H1 (cell line): ENCODE data around the gene SHISA7. TPM values are rescaled to one million over a fixed set of nuclear protein-coding genes. Genes with fewer than 3 reads are reported as not detected.
A peak's percentile ranks its signal among the peaks of the same experiment; 100 is the strongest.

ENCODE experiments used
- CTCF ChIA-PET: fragments of 300-600 bp; sonication (Branson Sonifier 250); formaldehyde crosslinking; loops from one replicate; lab custom pipeline; 2021; ENCODE audit not compliant: partially characterized antibody; lab: Charles Lee
- POLR2A ChIA-PET: fragments of 300-600 bp; sonication (Branson Sonifier 250); formaldehyde crosslinking; loops from one replicate; lab custom pipeline; 2021; ENCODE audit warnings: inconsistent platforms; ENCODE audit not compliant: partially characterized antibody; lab: Charles Lee
- DNase-seq, 2 experiments: peaks; one replicate each; pipeline versions ENCODE4 v3.0.0 to v3.0.0-alpha.2; 2010 to 2022; ENCODE audit warnings: low spot score in 2 of 2, low read depth in 1 of 2, mixed read lengths in 1 of 2
- FAIRE-seq: peaks from 2 replicates; lab custom pipeline; 2011; peaks lifted over from hg19 to GRCh38; lab: Jason Lieb, UNC
- H2AFZ ChIP-seq: 2 replicates; pipeline ENCODE4 v1.8.1; 2012; ENCODE audit warnings: low read length, inconsistent platforms
- H2AK5ac ChIP-seq: 2 replicates; pipeline ENCODE4 v1.6.1; 2013; ENCODE audit warnings: low read depth, low read length
- H2BK120ac ChIP-seq: replicated peaks from 2 replicates; pipeline ENCODE3; 2013; ENCODE audit warnings: low read depth, low read length, inconsistent platforms
- H2BK12ac ChIP-seq: 2 replicates; pipeline ENCODE4 v1.6.1; 2013; ENCODE audit warnings: low read depth, low read length
- H2BK15ac ChIP-seq: 2 replicates; pipeline ENCODE4 v1.6.1; 2013; ENCODE audit warnings: low read length
- H2BK20ac ChIP-seq: 2 replicates; pipeline ENCODE4 v1.6.1; 2013; ENCODE audit warnings: low read length
- H2BK5ac ChIP-seq: 2 replicates; pipeline ENCODE4 v1.6.1; 2013; ENCODE audit warnings: low read depth, low read length
- H3K14ac ChIP-seq: 2 replicates; pipeline ENCODE4 v1.6.1; 2013; ENCODE audit warnings: inconsistent platforms; ENCODE audit not compliant: insufficient read length
- H3K18ac ChIP-seq: 2 replicates; pipeline ENCODE4 v1.6.1; 2013; ENCODE audit warnings: low read length; ENCODE audit errors: extremely low read depth
- H3K23ac ChIP-seq: 2 replicates; pipeline ENCODE4 v1.6.1; 2013; ENCODE audit warnings: inconsistent platforms; ENCODE audit not compliant: insufficient read length
- H3K23me2 ChIP-seq: 2 replicates; pipeline ENCODE4 v1.6.1; 2013; ENCODE audit warnings: low read depth, low read length
- H3K27ac ChIP-seq: 2 replicates; pipeline ENCODE4 v1.6.1; 2011; ENCODE audit warnings: low read depth, low read length, inconsistent platforms
- H3K27me3 ChIP-seq, 4 experiments: replicated peaks in 1 of 4; 1 replicate in 1 of 4; 2 replicates in 3 of 4; pipeline versions ENCODE4 v1.6.1 to v1.8.1; 2011 to 2013; ENCODE audit warnings: low read length in 3 of 4, mild to moderate bottlenecking in 3 of 4, inconsistent platforms in 2 of 4, mixed read lengths in 2 of 4, moderate library complexity in 1 of 4; ENCODE audit not compliant: control insufficient read depth in 3 of 4, insufficient read depth in 3 of 4; ENCODE audit errors: extremely low read depth in 1 of 4
- H3K36me3 ChIP-seq, 4 experiments: 2 replicates each; pipeline versions ENCODE4 v1.6.1 to v1.8.1; 2011 to 2013; ENCODE audit warnings: mild to moderate bottlenecking in 4 of 4, low read length in 3 of 4, moderate library complexity in 2 of 4, control low read depth in 1 of 4, inconsistent platforms in 1 of 4; ENCODE audit not compliant: insufficient read depth in 4 of 4, control insufficient read depth in 2 of 4
- H3K4ac ChIP-seq: replicated peaks from 2 replicates; pipeline ENCODE3; 2013; ENCODE audit warnings: low read length, low read depth, mixed read lengths, inconsistent platforms; ENCODE audit not compliant: insufficient read length
- H3K4me1 ChIP-seq, 4 experiments: replicated peaks in 1 of 4; 1 replicate in 1 of 4; 2 replicates in 3 of 4; pipeline versions ENCODE4 v1.6.1 to v1.8.1; 2011 to 2013; ENCODE audit warnings: low read length in 3 of 4, inconsistent platforms in 2 of 4, mixed read lengths in 1 of 4; ENCODE audit not compliant: insufficient read depth in 4 of 4, control insufficient read depth in 3 of 4
- H3K4me2 ChIP-seq, 2 experiments: 2 replicates each; pipeline versions ENCODE4 v1.6.1 to v1.8.1; 2011 to 2013; ENCODE audit warnings: low read depth in 2 of 2, low read length in 2 of 2, control low read depth in 1 of 2, inconsistent platforms in 1 of 2, mild to moderate bottlenecking in 1 of 2; ENCODE audit not compliant: insufficient read depth in 1 of 2
- H3K4me3 ChIP-seq, 4 experiments: fragments of 200-600, 300-600 bp in 1 of 4; sonication (generic), shearing (Covaris generic), sonication (Bioruptor Twin) in 1 of 4; 2 replicates each; pipeline versions ENCODE4 v1.5.1 to v1.8.1; 2011 to 2016; ENCODE audit warnings: low read length in 4 of 4, low read depth in 3 of 4, control low read depth in 2 of 4, inconsistent platforms in 2 of 4, mild to moderate bottlenecking in 2 of 4, mixed read lengths in 1 of 4, moderate library complexity in 1 of 4; ENCODE audit not compliant: insufficient read depth in 2 of 4; ENCODE audit errors: extremely low read depth in 1 of 4
- H3K56ac ChIP-seq: replicated peaks from 2 replicates; pipeline ENCODE3; 2013; ENCODE audit warnings: low read depth, mild to moderate bottlenecking, mixed read lengths, low read length, inconsistent platforms; ENCODE audit not compliant: insufficient read length
- H3K79me1 ChIP-seq: 2 replicates; pipeline ENCODE4 v1.6.1; 2013; ENCODE audit warnings: low read depth, low read length, control low read depth
- H3K79me2 ChIP-seq, 2 experiments: 2 replicates each; pipeline versions ENCODE4 v1.6.1 to v1.8.1; 2012 to 2013; ENCODE audit warnings: low read length in 2 of 2, mild to moderate bottlenecking in 2 of 2, inconsistent platforms in 1 of 2; ENCODE audit not compliant: insufficient read depth in 2 of 2, control insufficient read depth in 1 of 2
- H3K9ac ChIP-seq, 4 experiments: replicated peaks in 1 of 4; 1 replicate in 1 of 4; 2 replicates in 3 of 4; pipeline versions ENCODE4 v1.6.1 to v1.8.1; 2011 to 2013; ENCODE audit warnings: low read depth in 3 of 4, low read length in 3 of 4, control low read depth in 2 of 4, mild to moderate bottlenecking in 2 of 4, moderate library complexity in 2 of 4, inconsistent platforms in 1 of 4; ENCODE audit errors: extremely low read depth in 1 of 4
- H3K9me3 ChIP-seq, 2 experiments: 2 replicates each; pipeline versions ENCODE4 v1.6.1 to v1.8.1; 2012 to 2013; ENCODE audit warnings: mild to moderate bottlenecking in 2 of 2, moderate library complexity in 2 of 2, control low read depth in 1 of 2, inconsistent platforms in 1 of 2, low read depth in 1 of 2, low read length in 1 of 2, mixed read lengths in 1 of 2; ENCODE audit not compliant: insufficient read depth in 2 of 2
- H4K20me1 ChIP-seq, 2 experiments: replicated peaks in 1 of 2; 2 replicates each; pipeline versions ENCODE3 to v1.8.1; 2011 to 2013; ENCODE audit warnings: inconsistent platforms in 2 of 2, low read length in 2 of 2, mild to moderate bottlenecking in 1 of 2; ENCODE audit not compliant: insufficient read depth in 2 of 2, control insufficient read depth in 1 of 2
- H4K5ac ChIP-seq: 2 replicates; pipeline ENCODE4 v1.6.1; 2013; ENCODE audit warnings: low read length, low read depth, mixed read lengths, inconsistent platforms; ENCODE audit not compliant: insufficient read length
- H4K8ac ChIP-seq: 2 replicates; pipeline ENCODE4 v1.8.0; 2013; ENCODE audit warnings: mild to moderate bottlenecking, moderate library complexity, low read length, inconsistent platforms; ENCODE audit not compliant: insufficient read depth; ENCODE audit errors: extremely low read depth
- H4K91ac ChIP-seq: replicated peaks from 2 replicates; pipeline ENCODE3; 2013; ENCODE audit warnings: low read length, mixed read lengths, inconsistent platforms; ENCODE audit not compliant: insufficient read length
- BACH1 ChIP-seq: IDR thresholded peaks from 2 replicates; pipeline ENCODE4 v1.6.1; 2012; ENCODE audit warnings: low read length, improper control_type of control experiment
- GTF2F1 ChIP-seq: IDR thresholded peaks from 2 replicates; pipeline ENCODE4 v1.6.1; 2012; ENCODE audit warnings: low read depth, low read length, improper control_type of control experiment, borderline replicate concordance
- JUND ChIP-seq: IDR thresholded peaks from 2 replicates; pipeline ENCODE4 v1.6.1; 2011; ENCODE audit warnings: mild to moderate bottlenecking, improper control_type of control experiment, low read length
- KDM1A ChIP-seq: fragments of 200-600, 300-600 bp; sonication (generic); IDR thresholded peaks from 2 replicates; pipeline ENCODE4 v1.7.1; 2016; ENCODE audit warnings: mild to moderate bottlenecking, low read length, borderline replicate concordance
- MAFK ChIP-seq: IDR thresholded peaks from 2 replicates; pipeline ENCODE4 v1.6.1; 2012; ENCODE audit warnings: low read depth, mild to moderate bottlenecking, improper control_type of control experiment, low read length
- PHF8 ChIP-seq: fragments of 200-600 bp; sonication (generic); conservative IDR thresholded peaks from 2 replicates; pipeline ENCODE4 v1.7.1; 2012; ENCODE audit warnings: low read depth, mild to moderate bottlenecking, inconsistent platforms, low read length, moderate library complexity
- POLR2A ChIP-seq, 2 experiments: IDR thresholded peaks; 1 replicate in 1 of 2; 2 replicates in 1 of 2; pipeline ENCODE4 v1.6.1; 2011; ENCODE audit warnings: low read depth in 2 of 2, low read length in 2 of 2, mild to moderate bottlenecking in 2 of 2; ENCODE audit errors: control extremely low read depth in 1 of 2
- SP4 ChIP-seq: IDR thresholded peaks from 2 replicates; pipeline ENCODE4 v1.6.1; 2012; ENCODE audit warnings: low read length, inconsistent platforms
- SRF ChIP-seq: IDR thresholded peaks from 2 replicates; pipeline ENCODE4 v1.6.1; 2011; ENCODE audit warnings: mild to moderate bottlenecking, low read depth, low read length, moderate library complexity
- TAF1 ChIP-seq: IDR thresholded peaks from 2 replicates; pipeline ENCODE4 v1.6.1; 2011; ENCODE audit warnings: mild to moderate bottlenecking, low read depth, low read length
- TCF12 ChIP-seq: IDR thresholded peaks from 2 replicates; pipeline ENCODE4 v1.6.1; 2011; ENCODE audit warnings: low read depth, mild to moderate bottlenecking, low read length
- YY1 ChIP-seq: IDR thresholded peaks from 2 replicates; pipeline ENCODE4 v1.6.1; 2011; ENCODE audit warnings: low read depth, mild to moderate bottlenecking, low read length
- WGBS, 2 experiments: shearing (Covaris generic) in 1 of 2; methylation state at CpG; one replicate each; pipeline versions ENCODE4 v1.1.6 to v1.1.7; 2013 to 2015; ENCODE audit warnings: low lambda C conversion rate in 2 of 2, mixed read lengths in 2 of 2, inconsistent platforms in 1 of 2, low coverage in 1 of 2, missing lambda C conversion rate in 1 of 2; ENCODE audit not compliant: insufficient replicate concordance in 2 of 2, insufficient coverage in 1 of 2, insufficient read length in 1 of 2; ENCODE audit errors: extremely low coverage in 1 of 2, missing lambda C conversion rate in 1 of 2; 5-methylcytosine and 5-hydroxymethylcytosine counted together
- polyA plus RNA-seq, 7 experiments: library from polyadenylated mRNA; depleted of rRNA in 3 of 7; stranded (reverse) in 5 of 7; unstranded in 2 of 7; fragments of >200 nt in 5 of 7; fragments of 200-250 nt in 2 of 7; gene quantifications; 1 replicate in 5 of 7; 2 replicates in 1 of 7; 4 replicates in 1 of 7; pipeline versions ENCODE4 v1.2.1 to v1.2.3, GENCODE V29; 2011 to 2013; ENCODE audit warnings: missing spikeins in 2 of 7, mixed read lengths in 2 of 7
- total RNA-seq: library from RNA; stranded (reverse); fragmentation: NEBNext Ultra II Directional; extraction: Animal tissue kit (Norgen Biotek cat#: 25700); gene quantifications from 2 replicates; pipeline ENCODE4 v1.2.1, GENCODE V29; 2021

The SHISA7 gene
- total and polyA plus RNA-seq, 2 of the 8 experiments (the other 6 are each of a cell fraction or from before 2014, with no cell fraction given): 0.76 to 1.0 TPM

GRCh38 chr19:55407800-55408532, 35.1 kb downstream of the SHISA7 start:
- Histone ChIP-seq H3K9ac (peak overlapping the region; percentile 78 to 86 (median 84)), H3K23me2 (peaks cover 13% of the 10 kb centered on the region), H3K4ac (peak overlapping the region; percentile 94), H4K8ac (peak overlapping the region; percentile 97; the same call in 1 of the 2 replicates), H3K79me2 (peaks cover 12 to 32% of the 10 kb centered on the region in 2 experiments), H3K56ac (peak overlapping the region; percentile 62), H2BK5ac (peak overlapping the region; percentile 97), H3K27ac (peak overlapping the region; percentile 94), H2AK5ac (peak overlapping the region; percentile 95), H3K36me3 (peaks cover 12 to 38% (median 28%) of the 10 kb centered on the region in 4 experiments), H3K79me1 (peaks cover 15% of the 10 kb centered on the region), H4K91ac (peak overlapping the region; percentile 100), H3K18ac (peak overlapping the region; percentile 99), H2AFZ (peak overlapping the region; percentile 75; the same call in 1 of the 2 replicates), H2BK20ac (peak overlapping the region; percentile 92; the same call in 1 of the 2 replicates), H2BK12ac (peak overlapping the region; percentile 64), H2BK15ac (peak overlapping the region; percentile 97), H2BK120ac (peak overlapping the region; percentile 93), H4K5ac (peak overlapping the region; percentile 98), H3K4me2 (peak overlapping the region; percentile 88 to 99), H3K14ac (no peak overlapping the region), H3K4me3 (peak overlapping the region; percentile 38 to 98 (median 72)), H3K4me1 (peaks cover 0 to 20% (median 13%) of the 10 kb centered on the region in 4 experiments; a peak in 6 of 7 replicates), H3K9me3 (no peaks in the 10 kb centered on the region; a peak in 1 of 4 replicates), H3K27me3 (peaks cover 0 to 4% (median 1%) of the 10 kb centered on the region in 4 experiments; a peak in 2 of 7 replicates), H4K20me1 (peaks cover 23 to 24% of the 10 kb centered on the region in 2 experiments), H3K23ac (no peak overlapping the region)
- FAIRE-seq (peak; percentile 55), DNase-seq (peak; percentile 96)
- ChIA-PET POLR2A (interaction anchor here (0.6 to 34.6 kb wide), 74 partner anchors 5 to 332 kb away, joined by 3 to 874 read pairs (median 5); partner anchors contain the start of genes C19orf85, DNAAF3, EPS8L1 and FIZ1), CTCF (interaction anchor here (1.3 to 2.2 kb wide), 3 partner anchors 10 to 96 kb away, joined by 7 to 8 read pairs (median 7); partner anchors contain the start of gene TMEM238)
- 1% methylated on average over 36 of the region's 72 CpGs; no CpG with 5 or more reads in 1 of the 2 experiments for WGBS, 2 experiments
- TF ChIP-seq KDM1A (peak; percentile 52; the same call in 1 of the 2 replicates), SP4 (peak; percentile 60; the same call in 1 of the 2 replicates), TCF12 (0 out of 2 replicates have a peak, but pooled peaks have one; percentile 6), MAFK (no peak), TAF1 (peak; percentile 50; the same call in 1 of the 2 replicates), YY1 (peak; percentile 95), PHF8 (peak; percentile 15), GTF2F1 (peak; percentile 99), POLR2A (IDR thresholded peaks at IDR 0.05; ENCODE audit: control extremely low read depth in 1 of 2, low read depth in 2 of 2, low read length in 2 of 2) (peak in 1 of 2 experiments; percentile 95; a peak in 2 of 3 replicates), BACH1 (0 out of 2 replicates have a peak, but pooled peaks have one; percentile 30), SRF (0 out of 2 replicates have a peak, but pooled peaks have one; percentile 6), JUND (peak; percentile 24; the same call in 1 of the 2 replicates)
